H1 (cell line): ENCODE data around the gene PILRB. TPM values are rescaled to one million over a fixed set of nuclear protein-coding genes. Genes with fewer than 3 reads are reported as not detected.

ENCODE experiments used
- BRCA1 ChIP-seq: IDR thresholded peaks from 2 replicates; pipeline ENCODE4 v1.6.1; 2012; ENCODE audit warnings: low read depth, low read length, improper control_type of control experiment
- CREB1 ChIP-seq: IDR thresholded peaks from 2 replicates; pipeline ENCODE4 v1.6.1; 2012; ENCODE audit warnings: inconsistent platforms
- EGR1 ChIP-seq: IDR thresholded peaks from 2 replicates; pipeline ENCODE4 v1.6.1; 2011; ENCODE audit warnings: low read depth, low read length, borderline replicate concordance
- HDAC6 ChIP-seq: IDR thresholded peaks from one replicate; pipeline ENCODE4 v1.7.1; 2012; ENCODE audit warnings: low read depth, mild to moderate bottlenecking, inconsistent platforms, low read length, moderate library complexity
- JUND ChIP-seq: IDR thresholded peaks from 2 replicates; pipeline ENCODE4 v1.6.1; 2011; ENCODE audit warnings: mild to moderate bottlenecking, improper control_type of control experiment, low read length
- PHF8 ChIP-seq: fragments of 200-600 bp; sonication (generic); conservative IDR thresholded peaks from 2 replicates; pipeline ENCODE4 v1.7.1; 2012; ENCODE audit warnings: low read depth, mild to moderate bottlenecking, inconsistent platforms, low read length, moderate library complexity
- SP2 ChIP-seq: IDR thresholded peaks from 2 replicates; pipeline ENCODE4 v1.6.1; 2012; ENCODE audit warnings: mild to moderate bottlenecking, low read length, inconsistent platforms
- polyA plus RNA-seq, 7 experiments: library from polyadenylated mRNA; depleted of rRNA in 3 of 7; stranded (reverse) in 5 of 7; unstranded in 2 of 7; fragments of >200 nt in 5 of 7; fragments of 200-250 nt in 2 of 7; gene quantifications; 1 replicate in 5 of 7; 2 replicates in 1 of 7; 4 replicates in 1 of 7; pipeline versions ENCODE4 v1.2.1 to v1.2.3, GENCODE V29; 2011 to 2013; ENCODE audit warnings: missing spikeins in 2 of 7, mixed read lengths in 2 of 7
- total RNA-seq: library from RNA; stranded (reverse); fragmentation: NEBNext Ultra II Directional; extraction: Animal tissue kit (Norgen Biotek cat#: 25700); gene quantifications from 2 replicates; pipeline ENCODE4 v1.2.1, GENCODE V29; 2021
- TF ChIP-seq, protein P1 (sequence below): fragments of 300-600 bp; sonication (generic); IDR thresholded peaks from 2 replicates; pipeline ENCODE4 v1.7.1; 2012; ENCODE audit warnings: low read length, moderate library complexity, mild to moderate bottlenecking, inconsistent platforms; ENCODE audit not compliant: insufficient replicate concordance
- TF ChIP-seq, protein P2 (sequence below), 3 experiments: IDR thresholded peaks; 1 replicate in 2 of 3; 2 replicates in 1 of 3; pipeline versions ENCODE4 v1.5.1 to v1.6.1; 2011; ENCODE audit warnings: low read length in 3 of 3, mild to moderate bottlenecking in 3 of 3, inconsistent platforms in 2 of 3, low read depth in 1 of 3, moderate library complexity in 1 of 3; ENCODE audit not compliant: insufficient read depth in 1 of 3; ENCODE audit errors: control extremely low read depth in 1 of 3

PILRB gene
- total and polyA plus RNA-seq, 2 of the 8 experiments (the other 6 are each of a cell fraction or from before 2014, with no cell fraction given) = 32.2 to 49.9 TPM

DNA sequence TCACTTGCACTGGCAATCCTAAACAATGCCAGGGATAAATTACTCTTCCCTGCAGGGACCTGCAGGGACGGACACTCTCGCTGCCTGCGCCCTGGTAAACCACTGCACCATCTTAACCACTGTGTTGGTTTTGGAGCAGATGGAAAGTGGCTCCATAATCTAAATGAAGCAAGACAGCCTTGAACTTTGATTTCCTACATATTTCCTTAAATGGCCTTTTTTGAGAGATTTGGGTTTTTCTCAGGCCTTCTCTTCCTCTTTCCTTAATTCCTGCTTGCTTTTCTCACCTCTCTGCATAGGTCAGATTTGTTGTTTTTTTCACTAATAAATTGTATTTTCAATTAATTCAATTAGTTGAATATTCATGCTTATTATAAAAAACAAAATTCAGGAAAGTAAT lies 18.1 kb downstream of the PILRB start (continued):
- TF ChIP-seq, protein P1, sequence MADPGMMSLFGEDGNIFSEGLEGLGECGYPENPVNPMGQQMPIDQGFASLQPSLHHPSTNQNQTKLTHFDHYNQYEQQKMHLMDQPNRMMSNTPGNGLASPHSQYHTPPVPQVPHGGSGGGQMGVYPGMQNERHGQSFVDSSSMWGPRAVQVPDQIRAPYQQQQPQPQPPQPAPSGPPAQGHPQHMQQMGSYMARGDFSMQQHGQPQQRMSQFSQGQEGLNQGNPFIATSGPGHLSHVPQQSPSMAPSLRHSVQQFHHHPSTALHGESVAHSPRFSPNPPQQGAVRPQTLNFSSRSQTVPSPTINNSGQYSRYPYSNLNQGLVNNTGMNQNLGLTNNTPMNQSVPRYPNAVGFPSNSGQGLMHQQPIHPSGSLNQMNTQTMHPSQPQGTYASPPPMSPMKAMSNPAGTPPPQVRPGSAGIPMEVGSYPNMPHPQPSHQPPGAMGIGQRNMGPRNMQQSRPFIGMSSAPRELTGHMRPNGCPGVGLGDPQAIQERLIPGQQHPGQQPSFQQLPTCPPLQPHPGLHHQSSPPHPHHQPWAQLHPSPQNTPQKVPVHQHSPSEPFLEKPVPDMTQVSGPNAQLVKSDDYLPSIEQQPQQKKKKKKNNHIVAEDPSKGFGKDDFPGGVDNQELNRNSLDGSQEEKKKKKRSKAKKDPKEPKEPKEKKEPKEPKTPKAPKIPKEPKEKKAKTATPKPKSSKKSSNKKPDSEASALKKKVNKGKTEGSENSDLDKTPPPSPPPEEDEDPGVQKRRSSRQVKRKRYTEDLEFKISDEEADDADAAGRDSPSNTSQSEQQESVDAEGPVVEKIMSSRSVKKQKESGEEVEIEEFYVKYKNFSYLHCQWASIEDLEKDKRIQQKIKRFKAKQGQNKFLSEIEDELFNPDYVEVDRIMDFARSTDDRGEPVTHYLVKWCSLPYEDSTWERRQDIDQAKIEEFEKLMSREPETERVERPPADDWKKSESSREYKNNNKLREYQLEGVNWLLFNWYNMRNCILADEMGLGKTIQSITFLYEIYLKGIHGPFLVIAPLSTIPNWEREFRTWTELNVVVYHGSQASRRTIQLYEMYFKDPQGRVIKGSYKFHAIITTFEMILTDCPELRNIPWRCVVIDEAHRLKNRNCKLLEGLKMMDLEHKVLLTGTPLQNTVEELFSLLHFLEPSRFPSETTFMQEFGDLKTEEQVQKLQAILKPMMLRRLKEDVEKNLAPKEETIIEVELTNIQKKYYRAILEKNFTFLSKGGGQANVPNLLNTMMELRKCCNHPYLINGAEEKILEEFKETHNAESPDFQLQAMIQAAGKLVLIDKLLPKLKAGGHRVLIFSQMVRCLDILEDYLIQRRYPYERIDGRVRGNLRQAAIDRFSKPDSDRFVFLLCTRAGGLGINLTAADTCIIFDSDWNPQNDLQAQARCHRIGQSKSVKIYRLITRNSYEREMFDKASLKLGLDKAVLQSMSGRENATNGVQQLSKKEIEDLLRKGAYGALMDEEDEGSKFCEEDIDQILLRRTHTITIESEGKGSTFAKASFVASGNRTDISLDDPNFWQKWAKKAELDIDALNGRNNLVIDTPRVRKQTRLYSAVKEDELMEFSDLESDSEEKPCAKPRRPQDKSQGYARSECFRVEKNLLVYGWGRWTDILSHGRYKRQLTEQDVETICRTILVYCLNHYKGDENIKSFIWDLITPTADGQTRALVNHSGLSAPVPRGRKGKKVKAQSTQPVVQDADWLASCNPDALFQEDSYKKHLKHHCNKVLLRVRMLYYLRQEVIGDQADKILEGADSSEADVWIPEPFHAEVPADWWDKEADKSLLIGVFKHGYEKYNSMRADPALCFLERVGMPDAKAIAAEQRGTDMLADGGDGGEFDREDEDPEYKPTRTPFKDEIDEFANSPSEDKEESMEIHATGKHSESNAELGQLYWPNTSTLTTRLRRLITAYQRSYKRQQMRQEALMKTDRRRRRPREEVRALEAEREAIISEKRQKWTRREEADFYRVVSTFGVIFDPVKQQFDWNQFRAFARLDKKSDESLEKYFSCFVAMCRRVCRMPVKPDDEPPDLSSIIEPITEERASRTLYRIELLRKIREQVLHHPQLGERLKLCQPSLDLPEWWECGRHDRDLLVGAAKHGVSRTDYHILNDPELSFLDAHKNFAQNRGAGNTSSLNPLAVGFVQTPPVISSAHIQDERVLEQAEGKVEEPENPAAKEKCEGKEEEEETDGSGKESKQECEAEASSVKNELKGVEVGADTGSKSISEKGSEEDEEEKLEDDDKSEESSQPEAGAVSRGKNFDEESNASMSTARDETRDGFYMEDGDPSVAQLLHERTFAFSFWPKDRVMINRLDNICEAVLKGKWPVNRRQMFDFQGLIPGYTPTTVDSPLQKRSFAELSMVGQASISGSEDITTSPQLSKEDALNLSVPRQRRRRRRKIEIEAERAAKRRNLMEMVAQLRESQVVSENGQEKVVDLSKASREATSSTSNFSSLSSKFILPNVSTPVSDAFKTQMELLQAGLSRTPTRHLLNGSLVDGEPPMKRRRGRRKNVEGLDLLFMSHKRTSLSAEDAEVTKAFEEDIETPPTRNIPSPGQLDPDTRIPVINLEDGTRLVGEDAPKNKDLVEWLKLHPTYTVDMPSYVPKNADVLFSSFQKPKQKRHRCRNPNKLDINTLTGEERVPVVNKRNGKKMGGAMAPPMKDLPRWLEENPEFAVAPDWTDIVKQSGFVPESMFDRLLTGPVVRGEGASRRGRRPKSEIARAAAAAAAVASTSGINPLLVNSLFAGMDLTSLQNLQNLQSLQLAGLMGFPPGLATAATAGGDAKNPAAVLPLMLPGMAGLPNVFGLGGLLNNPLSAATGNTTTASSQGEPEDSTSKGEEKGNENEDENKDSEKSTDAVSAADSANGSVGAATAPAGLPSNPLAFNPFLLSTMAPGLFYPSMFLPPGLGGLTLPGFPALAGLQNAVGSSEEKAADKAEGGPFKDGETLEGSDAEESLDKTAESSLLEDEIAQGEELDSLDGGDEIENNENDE = no peak
- TF ChIP-seq HDAC6 (no peak), PHF8 (no peak), JUND (no peak), EGR1 (no peak), CREB1 (no peak), SP2 (no peak), BRCA1 (no peak)
- TF ChIP-seq, protein P2, sequence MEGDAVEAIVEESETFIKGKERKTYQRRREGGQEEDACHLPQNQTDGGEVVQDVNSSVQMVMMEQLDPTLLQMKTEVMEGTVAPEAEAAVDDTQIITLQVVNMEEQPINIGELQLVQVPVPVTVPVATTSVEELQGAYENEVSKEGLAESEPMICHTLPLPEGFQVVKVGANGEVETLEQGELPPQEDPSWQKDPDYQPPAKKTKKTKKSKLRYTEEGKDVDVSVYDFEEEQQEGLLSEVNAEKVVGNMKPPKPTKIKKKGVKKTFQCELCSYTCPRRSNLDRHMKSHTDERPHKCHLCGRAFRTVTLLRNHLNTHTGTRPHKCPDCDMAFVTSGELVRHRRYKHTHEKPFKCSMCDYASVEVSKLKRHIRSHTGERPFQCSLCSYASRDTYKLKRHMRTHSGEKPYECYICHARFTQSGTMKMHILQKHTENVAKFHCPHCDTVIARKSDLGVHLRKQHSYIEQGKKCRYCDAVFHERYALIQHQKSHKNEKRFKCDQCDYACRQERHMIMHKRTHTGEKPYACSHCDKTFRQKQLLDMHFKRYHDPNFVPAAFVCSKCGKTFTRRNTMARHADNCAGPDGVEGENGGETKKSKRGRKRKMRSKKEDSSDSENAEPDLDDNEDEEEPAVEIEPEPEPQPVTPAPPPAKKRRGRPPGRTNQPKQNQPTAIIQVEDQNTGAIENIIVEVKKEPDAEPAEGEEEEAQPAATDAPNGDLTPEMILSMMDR (IDR thresholded peaks at IDR 0.05; ENCODE audit: control extremely low read depth in 1 of 3, insufficient read depth in 1 of 3, low read depth in 1 of 3, low read length in 3 of 3) = no peak
- TF ChIP-seq, all 59 proteins: peak for 0
